Measurements from ENCODE around the gene DCAF17. TPM values are rescaled to one million over a fixed set of nuclear protein-coding genes. Genes with fewer than 3 reads are reported as not detected.
"Not testable (repeated sequence)": the region's sequence is repeated elsewhere in the genome, so short reads cannot be mapped to it uniquely, and the experiment has no call there.

DCAF17 gene
- total and polyA plus RNA-seq, 2 of the 13 experiments (the other 11 are each of a cell fraction or from before 2014, with no cell fraction given): 13.7 to 30.0 TPM

DNA sequence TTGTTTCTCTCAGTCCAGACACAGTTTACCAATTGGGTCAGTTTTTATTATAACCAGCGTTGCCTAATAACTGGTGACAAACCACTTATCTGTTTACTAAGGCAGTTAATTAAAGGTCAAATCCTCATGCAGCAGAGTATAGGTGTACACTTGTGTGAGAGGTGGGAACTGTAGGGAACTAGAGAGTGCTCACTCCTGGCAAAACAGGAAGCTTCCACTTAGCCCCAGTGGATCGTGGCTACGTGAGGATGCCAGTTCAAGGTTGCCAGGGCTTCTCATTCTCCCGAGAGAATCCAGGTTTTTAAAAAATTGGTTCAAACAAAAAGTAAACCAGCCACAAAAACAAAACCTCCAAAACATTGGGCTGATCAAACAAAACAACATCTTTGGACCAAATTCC is 96.4 kb downstream of the DCAF17 start:
- DNase-seq (ENCODE audit: low spot score): no peak
- intact Hi-C loops (cut with micrococcal nuclease; ENCODE audit: unreplicated experiment): no loop called here
- H4K20me1 ChIP-seq (ENCODE audit: insufficient read depth, low read length): no peaks in the 10 kb centered on the region
- peaks cover 5% of the 10 kb centered on the region for H3K9me3 ChIP-seq (ENCODE audit: low read length)
- ChIA-PET CTCF (ENCODE audit: low intra/inter-chr PET ratio, low total read pairs) (no interaction called here), POLR2A (no interaction called here)
- H3K79me2 ChIP-seq (ENCODE audit: insufficient read depth, low read length): no peaks in the 10 kb centered on the region
- in situ Hi-C loops (cut with HindIII; ENCODE audit: extremely low pct_ligation_motif_present, low pct_unique_long_range_greater_than_20kb): no loop called here
- no peak for TF ChIP-seq ELF4 (CRISPR knock-in tag; IDR thresholded peaks at IDR 0.05; ENCODE audit: borderline replicate concordance)
- no peak for TF ChIP-seq ZSCAN31 (CRISPR knock-in tag; IDR thresholded peaks at IDR 0.05; ENCODE audit: low read depth)
- no peak for TF ChIP-seq CC2D1A (CRISPR knock-in tag; IDR thresholded peaks at IDR 0.05)
- TF ChIP-seq ZNF18 (CRISPR knock-in tag; IDR thresholded peaks at IDR 0.05; ENCODE audit: insufficient replicate concordance): peak; percentile 49
- BruUV-seq (replicated peaks): no TSS peak
- no peak overlapping the region for H3K4me2 ChIP-seq (ENCODE audit: low read depth, low read length)
- FAIRE-seq: no peak
- no peaks in the 10 kb centered on the region for H3K36me3 ChIP-seq (replicated peaks in 1 of 2; ENCODE audit: control insufficient read depth in 1 of 2, insufficient read depth in 2 of 2, low read length in 2 of 2)
- H3K27me3 ChIP-seq (ENCODE audit: control insufficient read depth in 1 of 2, insufficient read depth in 2 of 2, low read length in 2 of 2): peaks cover 0 to 25% of the 10 kb centered on the region in 2 experiments; a peak in 3 of 5 replicates
- H3K4me3 ChIP-seq (replicated peaks in 1 of 3; ENCODE audit: insufficient read depth in 1 of 3, low read depth in 2 of 3, low read length in 3 of 3): no peak overlapping the region
- no peak overlapping the region for H3K27ac ChIP-seq (ENCODE audit: extremely low read length, insufficient read depth, low read length)
- H2AFZ ChIP-seq (ENCODE audit: low read length): no peak overlapping the region
- no peaks in the 10 kb centered on the region for H3K4me1 ChIP-seq (ENCODE audit: insufficient read depth, low read length)
- 36% methylated on average over 4 of the region's 4 CpGs for WGBS (ENCODE audit: low lambda C conversion rate)
- ATAC-seq: no peak
- no peak overlapping the region for H3K9ac ChIP-seq (ENCODE audit: insufficient read depth, low read depth, low read length)

- intact Hi-C loops (cut with micrococcal nuclease; ENCODE audit: unreplicated experiment); H3K4me1 ChIP-seq (ENCODE audit: insufficient read depth, low read length); BruUV-seq (replicated peaks); FAIRE-seq; CTCF ChIA-PET (ENCODE audit: low intra/inter-chr PET ratio, low total read pairs); H4K20me1 ChIP-seq (ENCODE audit: insufficient read depth, low read length); H3K79me2 ChIP-seq (ENCODE audit: insufficient read depth, low read length); H3K4me2 ChIP-seq (ENCODE audit: low read depth, low read length); POLR2A ChIA-PET; H3K4me3 ChIP-seq (replicated peaks in 1 of 3; ENCODE audit: insufficient read depth in 1 of 3, low read depth in 2 of 3, low read length in 3 of 3); DNase-seq (ENCODE audit: low spot score); H3K9ac ChIP-seq (ENCODE audit: insufficient read depth, low read depth, low read length); H3K9me3 ChIP-seq (ENCODE audit: low read length); in situ Hi-C loops (cut with HindIII; ENCODE audit: extremely low pct_ligation_motif_present, low pct_unique_long_range_greater_than_20kb); H3K36me3 ChIP-seq (replicated peaks in 1 of 2; ENCODE audit: control insufficient read depth in 1 of 2, insufficient read depth in 2 of 2, low read length in 2 of 2); H2AFZ ChIP-seq (ENCODE audit: low read length); H3K27ac ChIP-seq (ENCODE audit: extremely low read length, insufficient read depth, low read length); ATAC-seq: not testable (repeated sequence)
- peaks cover 0 to 26% of the 10 kb centered on the region in 2 experiments; a peak in 3 of 5 replicates for H3K27me3 ChIP-seq (ENCODE audit: control insufficient read depth in 1 of 2, insufficient read depth in 2 of 2, low read length in 2 of 2)
- WGBS (ENCODE audit: low lambda C conversion rate): 45% methylated on average over 1 of the region's 1 CpG
Observed at GRCh38 chr2:171530859-171531258, 96.8 kb downstream of the DCAF17 start.
